Sigmoid colon (tissue), 4 donors: Measurements from ENCODE around the gene CLEC19A.

ENCODE experiments used
- EP300 ChIP-seq, 4 donors: sonication (generic); formaldehyde crosslinking; IDR thresholded peaks; one replicate each; pipeline ENCODE4 v1.6.1; 2017; ENCODE audit warnings: antibody characterized with exemption in 4 of 4
- POLR2A ChIP-seq, 2 donors: fragments of 450-650 bp; IDR thresholded peaks; one replicate each; pipeline ENCODE4 v1.6.1; 2016; ENCODE audit warnings: antibody characterized with exemption in 2 of 2, mild to moderate bottlenecking in 2 of 2, moderate library complexity in 2 of 2
- TF ChIP-seq, protein P1 (sequence below), 4 experiments: fragments of 450-650 bp in 3 of 4; fragments of 200-600 bp in 1 of 4; IDR thresholded peaks; one replicate each; pipeline ENCODE4 v1.5.1; 2016 to 2019; ENCODE audit warnings: antibody characterized with exemption in 4 of 4, mild to moderate bottlenecking in 3 of 4, moderate library complexity in 2 of 4

DNA sequence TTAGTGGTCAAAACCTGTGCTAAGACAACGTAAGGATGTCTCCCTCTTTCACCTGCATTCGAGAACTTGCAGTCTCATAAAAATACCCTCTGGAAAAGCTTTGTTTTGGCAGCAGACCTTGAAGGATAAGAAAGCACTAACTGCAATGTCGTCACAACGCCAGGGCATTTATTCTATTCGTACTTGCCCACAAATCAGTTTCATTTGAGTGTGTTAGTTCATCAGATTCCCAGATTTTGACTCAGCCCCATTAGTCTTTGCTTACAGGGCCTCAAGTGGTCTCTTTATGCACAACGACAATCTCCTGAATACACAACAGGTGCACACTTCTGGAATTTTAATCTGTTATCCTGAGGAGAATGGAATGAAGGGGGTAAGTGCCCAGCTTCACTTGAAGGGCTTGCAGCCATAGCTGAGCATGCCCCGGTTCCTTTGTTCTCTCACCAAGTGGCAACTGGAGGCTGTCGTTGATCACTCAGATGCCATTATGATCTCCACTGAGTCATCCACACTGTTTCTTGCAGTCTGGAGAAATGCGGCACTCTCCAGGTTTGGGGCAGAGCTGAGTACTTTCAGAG is 58.8 kb downstream of the CLEC19A start:
- TF ChIP-seq EP300 (IDR thresholded peaks at IDR 0.05) (no peak), POLR2A (IDR thresholded peaks at IDR 0.05) (no peak)
- TF ChIP-seq, protein P1, sequence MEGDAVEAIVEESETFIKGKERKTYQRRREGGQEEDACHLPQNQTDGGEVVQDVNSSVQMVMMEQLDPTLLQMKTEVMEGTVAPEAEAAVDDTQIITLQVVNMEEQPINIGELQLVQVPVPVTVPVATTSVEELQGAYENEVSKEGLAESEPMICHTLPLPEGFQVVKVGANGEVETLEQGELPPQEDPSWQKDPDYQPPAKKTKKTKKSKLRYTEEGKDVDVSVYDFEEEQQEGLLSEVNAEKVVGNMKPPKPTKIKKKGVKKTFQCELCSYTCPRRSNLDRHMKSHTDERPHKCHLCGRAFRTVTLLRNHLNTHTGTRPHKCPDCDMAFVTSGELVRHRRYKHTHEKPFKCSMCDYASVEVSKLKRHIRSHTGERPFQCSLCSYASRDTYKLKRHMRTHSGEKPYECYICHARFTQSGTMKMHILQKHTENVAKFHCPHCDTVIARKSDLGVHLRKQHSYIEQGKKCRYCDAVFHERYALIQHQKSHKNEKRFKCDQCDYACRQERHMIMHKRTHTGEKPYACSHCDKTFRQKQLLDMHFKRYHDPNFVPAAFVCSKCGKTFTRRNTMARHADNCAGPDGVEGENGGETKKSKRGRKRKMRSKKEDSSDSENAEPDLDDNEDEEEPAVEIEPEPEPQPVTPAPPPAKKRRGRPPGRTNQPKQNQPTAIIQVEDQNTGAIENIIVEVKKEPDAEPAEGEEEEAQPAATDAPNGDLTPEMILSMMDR (IDR thresholded peaks at IDR 0.05): no peak
